HepG2 (cell line): ENCODE data around the gene ZNF440. TPM values are rescaled to one million over a fixed set of nuclear protein-coding genes. Genes with fewer than 3 reads are reported as not detected.

Experiments used
- HOXA3 ChIP-seq: sonication (generic); formaldehyde crosslinking; IDR thresholded peaks from 2 replicates; pipeline ENCODE4 v1.5.0; 2020; ENCODE audit warnings: missing genetic modification reagents
- KAT2B ChIP-seq: fragments of 150-350 bp; IDR thresholded peaks from 2 replicates; pipeline ENCODE4 v1.6.1; 2014; ENCODE audit warnings: low read depth, low read length, borderline replicate concordance
- NR2C2 ChIP-seq: sonication (generic); formaldehyde crosslinking; IDR thresholded peaks from 2 replicates; pipeline ENCODE4 v1.4.0; 2020; ENCODE audit warnings: missing genetic modification reagents, mild to moderate bottlenecking, moderate library complexity, borderline replicate concordance
- PHF21A ChIP-seq: sonication (generic); formaldehyde crosslinking; IDR thresholded peaks from 2 replicates; pipeline ENCODE4 v1.5.0; 2020; ENCODE audit warnings: mild to moderate bottlenecking, missing genetic modification reagents
- SKI ChIP-seq: fragments of 450-650 bp; IDR thresholded peaks from one replicate; pipeline ENCODE4 v1.6.1; 2018; ENCODE audit warnings: mild to moderate bottlenecking; ENCODE audit not compliant: partially characterized antibody
- SP140L ChIP-seq: sonication (generic); formaldehyde crosslinking; IDR thresholded peaks from 2 replicates; pipeline ENCODE4 v1.4.0; 2020; ENCODE audit warnings: missing genetic modification reagents, borderline replicate concordance
- TOE1 ChIP-seq: sonication (generic); formaldehyde crosslinking; IDR thresholded peaks from 2 replicates; pipeline ENCODE4 v1.4.0; 2020; ENCODE audit warnings: mild to moderate bottlenecking, missing genetic modification reagents
- TSC22D2 ChIP-seq: sonication (generic); formaldehyde crosslinking; IDR thresholded peaks from 2 replicates; pipeline ENCODE4 v1.5.1; 2020; ENCODE audit warnings: missing genetic modification reagents, mild to moderate bottlenecking, borderline replicate concordance
- ZNF333 ChIP-seq: sonication (generic); formaldehyde crosslinking; IDR thresholded peaks from 2 replicates; pipeline ENCODE4 v1.4.0; 2020; ENCODE audit warnings: mild to moderate bottlenecking, missing genetic modification reagents, borderline replicate concordance
- ZNF550 ChIP-seq: sonication (generic); formaldehyde crosslinking; IDR thresholded peaks from 2 replicates; pipeline ENCODE4 v1.4.0; 2020; ENCODE audit warnings: mild to moderate bottlenecking, missing genetic modification reagents, borderline replicate concordance
- ZNF605 ChIP-seq: sonication (generic); formaldehyde crosslinking; IDR thresholded peaks from 2 replicates; pipeline ENCODE4 v1.8.0; 2022; ENCODE audit warnings: mild to moderate bottlenecking, missing genetic modification reagents
- ZNF713 ChIP-seq: sonication (generic); formaldehyde crosslinking; IDR thresholded peaks from 2 replicates; pipeline ENCODE4 v1.4.0; 2020; ENCODE audit warnings: mild to moderate bottlenecking, missing genetic modification reagents
- polyA plus RNA-seq, 8 experiments: library from polyadenylated mRNA; depleted of rRNA in 3 of 8; stranded (reverse) in 7 of 8; unstranded in 1 of 8; fragments of >200 nt; fragmentation: Illumina TruSeq in 4 of 8; extraction: Trizol in 4 of 8; gene quantifications; 2 replicates each; pipeline versions ENCODE4 v1.2.1 to v1.2.3, GENCODE V29; 2011 to 2016; ENCODE audit warnings: low read depth in 4 of 8, missing spikeins in 1 of 8, mixed read lengths in 1 of 8; ENCODE audit not compliant: insufficient read depth in 1 of 8
- total RNA-seq, 5 experiments: library from RNA; depleted of rRNA; stranded (reverse); fragments of >200 nt; fragmentation: Illumina TruSeq; extraction: Trizol; gene quantifications; 2 replicates each; pipeline ENCODE4 v1.2.3, GENCODE V29; 2016; ENCODE audit warnings: low read depth in 1 of 5
- TF ChIP-seq, protein P1 (sequence below): IDR thresholded peaks from 2 replicates; pipeline ENCODE4 v1.6.1; 2016; ENCODE audit warnings: missing compliant biosample characterization, missing genetic modification reagents, borderline replicate concordance
- TF ChIP-seq, protein P2 (sequence below): sonication (generic); formaldehyde crosslinking; IDR thresholded peaks from 2 replicates; pipeline ENCODE4 v1.5.1; 2020; ENCODE audit warnings: mild to moderate bottlenecking, missing genetic modification reagents, borderline replicate concordance
- TF ChIP-seq, protein P3 (sequence below): sonication (generic); formaldehyde crosslinking; IDR thresholded peaks from 2 replicates; pipeline ENCODE4 v1.5.0; 2020; ENCODE audit warnings: mild to moderate bottlenecking, missing genetic modification reagents
- TF ChIP-seq, protein P4 (sequence below): sonication (generic); formaldehyde crosslinking; IDR thresholded peaks from 2 replicates; pipeline ENCODE4 v1.5.1; 2020; ENCODE audit warnings: mild to moderate bottlenecking, missing genetic modification reagents, borderline replicate concordance

The ZNF440 gene
- total and polyA plus RNA-seq, 2 of the 13 experiments (the other 11 are each of a cell fraction or from before 2014, with no cell fraction given), result 2.7 to 12.4 TPM

DNA sequence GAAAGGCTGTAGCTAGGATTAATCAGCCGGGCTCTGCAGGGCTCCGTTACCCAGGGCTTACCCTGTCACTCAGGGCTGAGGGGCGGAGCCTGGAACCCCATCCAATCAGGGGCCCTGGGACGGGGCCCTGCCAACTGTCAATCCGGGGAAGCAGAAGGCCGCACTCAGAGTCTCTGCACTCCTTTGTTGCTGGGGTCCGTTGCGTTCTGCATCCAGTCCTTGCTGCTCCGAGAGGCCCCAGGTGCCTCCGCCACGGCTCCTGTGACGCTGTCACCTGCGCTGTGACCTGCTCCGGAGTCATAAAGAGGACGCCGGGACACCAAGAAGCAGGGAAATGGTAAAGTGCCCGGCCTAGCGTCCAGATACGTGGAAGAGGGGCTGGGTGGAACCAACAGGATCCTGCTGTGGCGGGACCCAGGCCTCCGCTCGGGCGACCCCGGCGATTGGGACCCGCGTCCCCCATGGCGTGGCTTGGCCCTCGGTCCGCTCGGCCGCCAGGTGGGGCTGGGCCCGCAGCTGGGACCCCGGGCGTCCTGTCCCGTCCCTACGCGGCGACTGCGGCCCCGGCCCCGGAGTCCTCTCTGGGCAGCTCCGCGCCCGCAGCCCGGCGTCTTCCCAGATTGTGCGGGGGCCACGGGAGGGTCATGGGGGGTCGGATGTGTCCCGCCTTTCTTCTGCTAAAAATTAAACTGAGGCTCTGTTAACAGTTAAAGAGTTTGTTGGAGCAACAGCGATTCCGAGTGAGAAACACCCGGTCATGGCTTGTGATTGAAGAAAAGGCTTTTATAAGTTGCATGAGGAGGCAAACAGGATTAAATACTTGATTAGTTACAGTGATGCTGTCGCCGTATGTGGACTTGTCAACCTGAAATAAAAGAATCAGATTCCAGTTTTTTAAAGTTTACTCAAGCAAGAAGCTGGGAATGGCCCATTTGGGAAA, 15.4 kb upstream of the ZNF440 start, which contains the start of gene ZNF491 (continued):
- TF ChIP-seq TSC22D2 (CRISPR knock-in tag), result no peak
- no peak for TF ChIP-seq ZNF333 (CRISPR knock-in tag)
- no peak for TF ChIP-seq ZNF605 (CRISPR knock-in tag)
- TF ChIP-seq, protein P1, sequence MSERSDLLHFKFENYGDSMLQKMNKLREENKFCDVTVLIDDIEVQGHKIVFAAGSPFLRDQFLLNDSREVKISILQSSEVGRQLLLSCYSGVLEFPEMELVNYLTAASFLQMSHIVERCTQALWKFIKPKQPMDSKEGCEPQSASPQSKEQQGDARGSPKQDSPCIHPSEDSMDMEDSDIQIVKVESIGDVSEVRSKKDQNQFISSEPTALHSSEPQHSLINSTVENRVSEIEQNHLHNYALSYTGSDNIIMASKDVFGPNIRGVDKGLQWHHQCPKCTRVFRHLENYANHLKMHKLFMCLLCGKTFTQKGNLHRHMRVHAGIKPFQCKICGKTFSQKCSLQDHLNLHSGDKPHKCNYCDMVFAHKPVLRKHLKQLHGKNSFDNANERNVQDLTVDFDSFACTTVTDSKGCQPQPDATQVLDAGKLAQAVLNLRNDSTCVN (CRISPR knock-in tag), result peak; percentile 18; the same call in 1 of the 2 replicates
- peak; percentile 80 for TF ChIP-seq HOXA3 (CRISPR knock-in tag)
- TF ChIP-seq, protein P2, sequence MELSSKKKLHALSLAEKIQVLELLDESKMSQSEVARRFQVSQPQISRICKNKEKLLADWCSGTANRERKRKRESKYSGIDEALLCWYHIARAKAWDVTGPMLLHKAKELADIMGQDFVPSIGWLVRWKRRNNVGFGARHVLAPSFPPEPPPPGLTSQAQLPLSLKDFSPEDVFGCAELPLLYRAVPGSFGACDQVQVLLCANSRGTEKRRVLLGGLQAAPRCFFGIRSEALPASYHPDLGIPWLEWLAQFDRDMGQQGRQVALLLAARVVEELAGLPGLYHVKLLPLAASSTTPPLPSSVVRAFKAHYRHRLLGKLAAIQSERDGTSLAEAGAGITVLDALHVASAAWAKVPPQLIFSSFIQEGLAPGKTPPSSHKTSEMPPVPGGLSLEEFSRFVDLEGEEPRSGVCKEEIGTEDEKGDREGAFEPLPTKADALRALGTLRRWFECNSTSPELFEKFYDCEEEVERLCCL (CRISPR knock-in tag), result no peak
- no peak for TF ChIP-seq ZNF713 (CRISPR knock-in tag)
- TF ChIP-seq, protein P3, sequence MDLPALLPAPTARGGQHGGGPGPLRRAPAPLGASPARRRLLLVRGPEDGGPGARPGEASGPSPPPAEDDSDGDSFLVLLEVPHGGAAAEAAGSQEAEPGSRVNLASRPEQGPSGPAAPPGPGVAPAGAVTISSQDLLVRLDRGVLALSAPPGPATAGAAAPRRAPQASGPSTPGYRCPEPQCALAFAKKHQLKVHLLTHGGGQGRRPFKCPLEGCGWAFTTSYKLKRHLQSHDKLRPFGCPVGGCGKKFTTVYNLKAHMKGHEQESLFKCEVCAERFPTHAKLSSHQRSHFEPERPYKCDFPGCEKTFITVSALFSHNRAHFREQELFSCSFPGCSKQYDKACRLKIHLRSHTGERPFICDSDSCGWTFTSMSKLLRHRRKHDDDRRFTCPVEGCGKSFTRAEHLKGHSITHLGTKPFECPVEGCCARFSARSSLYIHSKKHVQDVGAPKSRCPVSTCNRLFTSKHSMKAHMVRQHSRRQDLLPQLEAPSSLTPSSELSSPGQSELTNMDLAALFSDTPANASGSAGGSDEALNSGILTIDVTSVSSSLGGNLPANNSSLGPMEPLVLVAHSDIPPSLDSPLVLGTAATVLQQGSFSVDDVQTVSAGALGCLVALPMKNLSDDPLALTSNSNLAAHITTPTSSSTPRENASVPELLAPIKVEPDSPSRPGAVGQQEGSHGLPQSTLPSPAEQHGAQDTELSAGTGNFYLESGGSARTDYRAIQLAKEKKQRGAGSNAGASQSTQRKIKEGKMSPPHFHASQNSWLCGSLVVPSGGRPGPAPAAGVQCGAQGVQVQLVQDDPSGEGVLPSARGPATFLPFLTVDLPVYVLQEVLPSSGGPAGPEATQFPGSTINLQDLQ (CRISPR knock-in tag), result no peak
- TF ChIP-seq NR2C2 (CRISPR knock-in tag), result 0 out of 2 replicates have a peak, but pooled peaks have one; percentile 33
- TF ChIP-seq ZNF550 (CRISPR knock-in tag), result no peak
- TF ChIP-seq, protein P4, sequence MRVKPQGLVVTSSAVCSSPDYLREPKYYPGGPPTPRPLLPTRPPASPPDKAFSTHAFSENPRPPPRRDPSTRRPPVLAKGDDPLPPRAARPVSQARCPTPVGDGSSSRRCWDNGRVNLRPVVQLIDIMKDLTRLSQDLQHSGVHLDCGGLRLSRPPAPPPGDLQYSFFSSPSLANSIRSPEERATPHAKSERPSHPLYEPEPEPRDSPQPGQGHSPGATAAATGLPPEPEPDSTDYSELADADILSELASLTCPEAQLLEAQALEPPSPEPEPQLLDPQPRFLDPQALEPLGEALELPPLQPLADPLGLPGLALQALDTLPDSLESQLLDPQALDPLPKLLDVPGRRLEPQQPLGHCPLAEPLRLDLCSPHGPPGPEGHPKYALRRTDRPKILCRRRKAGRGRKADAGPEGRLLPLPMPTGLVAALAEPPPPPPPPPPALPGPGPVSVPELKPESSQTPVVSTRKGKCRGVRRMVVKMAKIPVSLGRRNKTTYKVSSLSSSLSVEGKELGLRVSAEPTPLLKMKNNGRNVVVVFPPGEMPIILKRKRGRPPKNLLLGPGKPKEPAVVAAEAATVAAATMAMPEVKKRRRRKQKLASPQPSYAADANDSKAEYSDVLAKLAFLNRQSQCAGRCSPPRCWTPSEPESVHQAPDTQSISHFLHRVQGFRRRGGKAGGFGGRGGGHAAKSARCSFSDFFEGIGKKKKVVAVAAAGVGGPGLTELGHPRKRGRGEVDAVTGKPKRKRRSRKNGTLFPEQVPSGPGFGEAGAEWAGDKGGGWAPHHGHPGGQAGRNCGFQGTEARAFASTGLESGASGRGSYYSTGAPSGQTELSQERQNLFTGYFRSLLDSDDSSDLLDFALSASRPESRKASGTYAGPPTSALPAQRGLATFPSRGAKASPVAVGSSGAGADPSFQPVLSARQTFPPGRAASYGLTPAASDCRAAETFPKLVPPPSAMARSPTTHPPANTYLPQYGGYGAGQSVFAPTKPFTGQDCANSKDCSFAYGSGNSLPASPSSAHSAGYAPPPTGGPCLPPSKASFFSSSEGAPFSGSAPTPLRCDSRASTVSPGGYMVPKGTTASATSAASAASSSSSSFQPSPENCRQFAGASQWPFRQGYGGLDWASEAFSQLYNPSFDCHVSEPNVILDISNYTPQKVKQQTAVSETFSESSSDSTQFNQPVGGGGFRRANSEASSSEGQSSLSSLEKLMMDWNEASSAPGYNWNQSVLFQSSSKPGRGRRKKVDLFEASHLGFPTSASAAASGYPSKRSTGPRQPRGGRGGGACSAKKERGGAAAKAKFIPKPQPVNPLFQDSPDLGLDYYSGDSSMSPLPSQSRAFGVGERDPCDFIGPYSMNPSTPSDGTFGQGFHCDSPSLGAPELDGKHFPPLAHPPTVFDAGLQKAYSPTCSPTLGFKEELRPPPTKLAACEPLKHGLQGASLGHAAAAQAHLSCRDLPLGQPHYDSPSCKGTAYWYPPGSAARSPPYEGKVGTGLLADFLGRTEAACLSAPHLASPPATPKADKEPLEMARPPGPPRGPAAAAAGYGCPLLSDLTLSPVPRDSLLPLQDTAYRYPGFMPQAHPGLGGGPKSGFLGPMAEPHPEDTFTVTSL (CRISPR knock-in tag), result no peak
- TF ChIP-seq SKI, result no peak
- no peak for TF ChIP-seq SP140L (CRISPR knock-in tag)
- peak; percentile 85; the same call in 1 of the 2 replicates for TF ChIP-seq PHF21A (CRISPR knock-in tag)
- TF ChIP-seq KAT2B, result no peak
- TF ChIP-seq TOE1 (CRISPR knock-in tag), result no peak
